GM19324 (cell line): ENCODE data around the gene ZDHHC17.

Experiments used
- ATAC-seq: cut with Tn5 transposase; IDR thresholded peaks from one replicate; pipeline ENCODE4 v1.9.1; 2021; ENCODE audit warnings: mild to moderate bottlenecking, moderate library complexity; ENCODE audit not compliant: unreplicated experiment, low FRiP score

Gene ZDHHC17

GRCh38 chr12:76811976-76812375 lies 48.1 kb downstream of the ZDHHC17 start:
- ATAC-seq: no peak

DNA sequence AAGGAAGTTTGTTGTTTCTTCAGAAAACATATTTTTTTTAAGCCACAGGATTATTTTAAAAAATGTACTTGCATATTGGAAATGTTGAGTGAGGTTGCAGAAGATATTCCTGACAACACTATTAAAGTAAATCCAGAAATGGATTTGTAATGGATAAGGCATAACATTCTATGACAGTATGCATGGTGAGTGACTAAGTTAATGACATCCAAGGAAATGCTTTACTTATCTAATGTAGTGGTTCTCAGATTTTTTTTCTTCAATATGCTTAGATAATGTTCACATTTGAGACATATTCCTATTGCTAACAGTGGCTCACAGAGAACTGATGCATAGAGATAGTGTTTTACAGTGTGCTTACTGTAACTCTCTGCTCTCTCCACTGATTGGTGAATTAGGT lies 49.4 kb downstream of the ZDHHC17 start:
- no peak for ATAC-seq

DNA sequence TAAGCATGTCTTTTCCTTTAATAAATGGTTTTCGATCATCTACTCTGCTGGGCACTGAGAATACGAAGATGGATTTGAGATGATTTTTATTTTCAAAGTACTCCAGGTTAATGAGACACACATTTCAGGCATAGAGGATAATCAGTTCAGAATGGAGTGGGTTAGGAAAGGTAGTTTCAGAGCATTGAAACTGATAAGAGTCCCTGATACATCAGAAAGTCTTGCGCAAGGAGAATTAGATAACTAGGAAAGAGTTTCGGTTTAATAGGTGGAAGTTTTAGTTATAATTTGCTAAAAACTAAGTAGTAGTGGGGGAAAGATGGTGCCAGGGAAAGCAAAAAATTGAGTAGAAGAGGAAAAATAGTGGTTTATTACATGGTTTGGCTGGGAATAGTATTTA lies 50.1 kb downstream of the ZDHHC17 start:
- ATAC-seq: no peak

GRCh38 chr12:76820888-76821482 lies 57.1 kb downstream of the ZDHHC17 start:
- no peak for ATAC-seq

DNA sequence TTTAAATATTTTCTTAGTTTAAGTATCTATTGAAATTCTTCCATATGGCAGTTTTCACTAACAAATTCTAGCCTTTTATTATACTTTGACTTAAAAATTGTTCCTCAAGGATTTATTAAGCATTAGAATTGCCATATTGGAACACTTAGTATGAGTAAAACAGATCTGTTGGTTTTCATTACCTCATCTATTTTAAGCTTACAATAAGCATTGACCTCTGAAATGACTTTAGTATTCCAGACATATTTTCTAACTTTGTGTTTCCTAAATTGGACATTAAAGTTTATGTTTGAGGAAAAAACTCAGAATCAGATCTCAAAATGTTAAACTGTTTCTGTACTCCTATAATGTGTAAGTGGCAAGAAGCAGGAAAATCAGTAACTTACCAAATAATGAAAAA lies 66.5 kb downstream of the ZDHHC17 start:
- ATAC-seq: no peak

DNA sequence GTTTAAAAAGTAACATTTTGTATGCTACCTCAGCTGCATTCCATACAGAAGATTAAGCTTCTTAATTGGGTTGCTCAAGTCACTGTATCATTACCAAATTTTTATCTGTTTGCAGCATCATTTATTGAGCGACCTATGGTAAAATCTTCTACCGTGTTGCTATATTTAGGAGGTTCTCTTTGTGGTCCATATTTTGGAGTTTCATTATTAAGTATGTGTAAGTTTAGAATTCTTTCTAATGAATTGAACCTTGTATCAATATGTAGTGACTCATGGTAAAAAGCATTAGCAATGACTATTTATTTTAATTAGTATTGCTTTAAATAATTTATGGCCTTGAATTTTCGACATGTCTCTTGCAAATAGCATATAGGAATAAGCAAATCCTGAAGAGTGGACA lies 72.7 kb downstream of the ZDHHC17 start:
- ATAC-seq: no peak

GRCh38 chr12:76847260-76847659 lies 83.3 kb downstream of the ZDHHC17 start:
- ATAC-seq: no peak

DNA sequence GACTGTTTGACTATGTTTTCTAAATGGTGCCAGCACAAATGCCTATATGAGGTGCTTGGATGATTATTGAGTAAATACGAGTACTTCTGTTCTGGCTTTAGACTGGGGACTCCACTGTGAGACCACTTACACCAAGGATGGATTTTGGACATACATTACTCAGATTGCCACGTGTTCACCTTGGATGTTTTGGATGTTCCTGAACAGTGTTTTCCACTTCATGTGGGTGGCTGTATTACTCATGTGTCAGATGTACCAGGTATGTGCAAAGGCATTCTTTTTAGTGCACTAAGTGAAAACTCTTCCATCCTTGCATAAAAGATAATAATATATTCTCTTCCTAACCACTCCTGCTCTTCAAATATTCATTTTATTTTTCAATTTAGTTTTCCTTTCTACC lies 84.2 kb downstream of the ZDHHC17 start:
- no peak for ATAC-seq

DNA sequence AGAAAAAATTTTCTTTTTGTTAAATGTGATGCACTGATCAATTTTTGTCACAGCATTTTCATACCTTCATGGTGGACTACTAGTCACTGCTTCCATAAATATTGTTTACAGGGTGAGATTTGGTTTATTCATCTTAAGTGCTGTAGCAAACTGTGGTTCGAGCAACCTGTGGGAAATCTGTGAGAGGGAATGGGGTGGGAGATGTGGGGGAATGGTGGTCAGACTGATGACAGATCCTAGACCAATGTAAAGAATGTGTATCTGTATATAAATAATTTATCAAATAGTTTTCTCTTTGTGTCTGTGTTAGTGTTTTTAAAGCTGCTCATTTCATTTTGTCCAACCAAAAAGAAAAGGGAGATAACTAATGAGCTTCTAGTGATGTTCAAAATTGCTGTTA lies 88.2 kb downstream of the ZDHHC17 start:
- ATAC-seq: no peak

- ATAC-seq: no peak
These were observed 91.4 kb downstream of the ZDHHC17 start for GRCh38 chr12:76855271-76855670.

DNA sequence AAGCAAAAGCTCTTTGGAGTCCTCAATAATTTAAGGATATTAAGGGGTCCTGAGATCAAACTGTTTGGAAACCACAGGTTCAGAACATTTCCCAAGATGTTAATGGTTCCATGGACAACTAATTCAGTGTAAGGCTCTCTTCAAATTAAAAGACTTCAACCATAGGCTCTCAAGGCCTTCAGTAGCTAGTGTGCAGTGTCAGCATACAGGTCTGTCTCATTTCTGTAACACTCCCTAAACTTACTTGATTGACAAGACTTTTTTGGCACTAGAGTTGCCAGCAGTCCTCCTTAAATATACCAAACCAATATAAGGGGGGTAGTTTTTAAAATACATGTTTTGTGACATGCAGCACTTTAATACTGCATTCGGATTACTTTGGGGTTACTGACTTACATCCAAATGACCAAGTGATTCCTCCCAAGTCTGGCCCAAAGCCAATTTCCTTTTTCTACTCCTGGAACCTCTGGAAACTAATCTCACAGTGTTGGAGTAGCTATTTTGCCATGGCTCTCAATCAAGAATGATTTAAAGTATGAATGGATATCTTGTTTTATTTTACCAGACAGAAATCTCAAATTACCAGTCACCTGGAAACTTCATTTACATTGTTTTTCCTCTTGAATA lies 92.2 kb downstream of the ZDHHC17 start:
- ATAC-seq: no peak

- no peak for ATAC-seq
These were observed 95.7 kb downstream of the ZDHHC17 start for GRCh38 chr12:76859611-76860010.

GRCh38 chr12:76860256-76860655 lies 96.3 kb downstream of the ZDHHC17 start:
- no peak for ATAC-seq

DNA sequence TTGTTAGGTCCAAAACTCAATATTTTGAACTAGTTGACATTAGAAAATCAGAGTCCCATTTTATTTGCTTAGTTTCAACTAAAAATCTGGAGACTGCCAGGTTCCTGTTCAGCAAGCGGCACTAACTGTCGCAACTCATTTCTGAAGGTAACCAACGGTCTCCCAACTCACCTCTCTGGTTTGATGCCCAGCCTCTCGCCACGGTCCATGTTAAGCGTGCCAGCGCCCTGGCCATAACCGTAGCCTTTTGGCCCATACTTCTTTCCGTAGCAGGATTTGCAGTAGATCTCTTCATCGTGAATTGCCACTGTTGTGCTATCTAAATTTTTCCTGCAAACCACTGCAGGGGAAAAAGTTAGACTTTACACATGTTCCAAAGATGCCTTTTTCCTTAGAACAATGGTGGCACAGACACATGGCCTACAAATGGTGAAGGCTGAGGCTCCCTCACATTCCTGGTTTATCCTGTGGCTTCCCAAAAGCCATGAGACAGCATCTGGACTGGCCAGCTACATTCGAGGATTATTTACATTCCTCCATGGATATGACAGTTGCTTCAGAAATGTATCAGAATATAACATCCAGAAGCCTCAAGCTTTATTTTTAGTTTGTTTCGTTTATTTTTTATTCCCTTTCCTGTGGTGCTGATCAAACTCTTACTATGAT lies 99.2 kb downstream of the ZDHHC17 start:
- no peak for ATAC-seq

- no peak for ATAC-seq
These were observed 99.9 kb downstream of the ZDHHC17 start for GRCh38 chr12:76863837-76864236.

DNA sequence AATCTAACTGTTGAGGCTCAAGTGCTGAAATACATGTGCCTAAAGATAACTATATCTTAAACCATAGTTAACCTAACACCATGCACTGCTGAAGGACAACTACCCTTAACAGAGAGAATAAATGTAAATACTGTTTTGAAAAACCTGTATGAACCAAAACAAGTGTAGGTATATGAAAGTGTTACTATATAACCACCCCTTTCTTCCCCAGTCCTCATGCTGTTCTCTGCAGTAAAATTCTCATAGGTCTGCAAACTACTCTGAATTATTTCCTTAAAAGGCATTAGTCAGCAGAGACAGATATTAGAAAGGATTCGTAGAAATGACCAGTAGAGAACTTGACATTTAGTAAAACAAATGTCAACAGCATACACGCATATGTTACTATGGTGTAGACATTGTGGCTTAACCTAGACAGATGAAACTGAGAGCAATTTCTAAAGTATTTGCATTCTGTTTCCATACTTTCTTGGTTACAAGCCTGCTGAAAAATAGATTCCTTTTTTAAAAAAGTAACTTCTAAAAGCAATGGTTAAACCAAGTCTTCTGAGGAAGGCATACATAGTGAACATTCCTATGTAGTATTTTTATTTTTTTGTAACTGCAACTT lies 101.0 kb downstream of the ZDHHC17 start:
- peak; percentile 87 for ATAC-seq

DNA sequence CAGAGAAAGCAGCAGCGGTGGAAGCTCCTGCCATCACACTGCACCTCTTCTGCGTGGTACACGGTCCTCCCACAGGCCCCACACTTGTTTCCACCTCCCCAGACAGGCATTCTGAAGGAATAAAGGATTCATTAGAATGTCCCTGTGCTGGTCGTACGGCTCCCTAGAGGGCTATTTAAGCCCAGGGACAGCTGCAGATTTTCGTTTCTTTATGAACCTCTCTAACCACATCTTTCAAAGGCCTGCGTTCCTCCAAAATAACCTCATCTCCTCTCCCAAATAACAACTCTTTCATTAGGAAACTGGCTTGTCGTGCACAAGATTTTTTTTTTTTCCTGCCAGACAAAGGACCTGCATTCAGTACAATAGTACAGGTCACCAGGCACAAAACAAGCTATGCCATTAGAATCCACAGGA lies 102.2 kb downstream of the ZDHHC17 start:
- ATAC-seq: no peak

GRCh38 chr12:76866726-76867125 lies 102.8 kb downstream of the ZDHHC17 start:
- ATAC-seq: no peak

DNA sequence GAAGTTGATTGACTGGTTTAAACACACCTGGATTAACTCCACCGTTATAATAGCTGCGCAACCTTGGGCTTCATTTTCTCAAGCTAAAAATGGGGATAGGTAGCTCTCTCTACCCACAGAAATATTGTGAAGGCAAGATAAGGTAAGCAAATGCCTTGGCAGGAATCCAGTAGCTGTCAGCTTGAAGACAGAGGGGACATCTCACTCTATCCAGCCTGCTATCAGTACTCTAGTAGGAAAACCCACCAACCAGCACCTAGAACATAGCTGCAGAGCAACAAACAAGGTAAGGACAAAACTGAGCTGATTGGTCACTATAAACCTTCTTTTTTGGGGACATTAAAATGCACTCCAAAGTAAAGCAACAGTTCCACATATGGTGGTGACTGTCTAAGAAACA lies 107.2 kb downstream of the ZDHHC17 start:
- ATAC-seq: no peak

DNA sequence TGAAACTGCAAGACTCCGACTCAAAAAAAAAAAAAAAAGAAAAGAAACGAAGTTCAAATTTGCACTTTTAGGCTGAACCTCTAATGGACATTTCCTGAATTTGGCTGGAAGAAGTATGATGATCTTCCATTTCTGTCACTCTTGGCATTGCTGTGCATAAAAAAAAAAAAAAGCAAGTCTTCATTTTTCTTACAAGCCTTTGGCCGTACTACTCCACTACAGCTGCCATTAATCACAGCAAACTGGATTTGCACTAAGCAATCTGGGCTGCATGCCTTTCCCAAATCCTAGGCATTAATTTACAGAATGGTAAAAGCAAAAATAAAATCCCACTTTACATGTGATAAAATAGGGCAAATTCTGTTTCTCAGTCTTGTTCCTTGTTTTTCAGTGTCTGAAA lies 107.8 kb downstream of the ZDHHC17 start:
- ATAC-seq: no peak

- ATAC-seq: no peak
These were observed 108.5 kb downstream of the ZDHHC17 start for GRCh38 chr12:76872415-76872814.

GRCh38 chr12:76874027-76874426 lies 110.1 kb downstream of the ZDHHC17 start:
- ATAC-seq: no peak
